Panc1 (cell line): ENCODE results near the gene SORBS1. TPM values are rescaled to one million over a fixed set of nuclear protein-coding genes. Genes with fewer than 3 reads are reported as not detected.

ENCODE experiments used
- ATAC-seq: fragments of 200-7000 bp; cut with Tn5 transposase; 2 replicates; pipeline ENCODE4 v1.9.1; 2020; ENCODE audit warnings: mild to moderate bottlenecking, moderate library complexity
- BruUV-seq: library from RNA; stranded (reverse); fragments of 400-500 nt; replicated peaks from 2 replicates; lab custom pipeline; 2021; lab: Mats Ljungman, UMichigan
- CTCF ChIA-PET: fragments of 300-600 bp; sonication (Branson Sonifier 250); formaldehyde crosslinking; loops from one replicate; lab custom pipeline; 2022; ENCODE audit warnings: antibody characterized with exemption; lab: Charles Lee
- POLR2A ChIA-PET: fragments of 300-600 bp; sonication (Branson Sonifier 250); formaldehyde crosslinking; loops from one replicate; lab custom pipeline; 2022; ENCODE audit warnings: antibody characterized with exemption; lab: Charles Lee
- DNase-seq: peaks from one replicate; pipeline ENCODE4 v3.0.0-alpha.2; 2010; ENCODE audit warnings: low read depth, low spot score
- H3K27ac ChIP-seq: 2 replicates; pipeline ENCODE4 v1.5.1; 2011; ENCODE audit warnings: mild to moderate bottlenecking, low read length, inconsistent platforms
- H3K27me3 ChIP-seq: fragments of 200-500 bp; sonication (Bioruptor generic); 2 replicates; pipeline ENCODE4 v1.6.0; 2014; ENCODE audit warnings: low read length, inconsistent platforms; ENCODE audit not compliant: control insufficient read depth, insufficient read depth
- H3K36me3 ChIP-seq: fragments of 200-500 bp; sonication (Bioruptor generic); 2 replicates; pipeline ENCODE4 v1.5.1; 2014; ENCODE audit warnings: inconsistent platforms, mild to moderate bottlenecking, low read length, moderate library complexity; ENCODE audit not compliant: control insufficient read depth, insufficient read depth
- H3K4me1 ChIP-seq: 2 replicates; pipeline ENCODE4 v1.5.1; 2011; ENCODE audit warnings: inconsistent platforms, mild to moderate bottlenecking, low read length, moderate library complexity; ENCODE audit not compliant: control insufficient read depth, insufficient read depth
- H3K4me3 ChIP-seq, 2 experiments: 2 replicates each; pipeline ENCODE4 v1.5.1; 2011 to 2012; ENCODE audit warnings: low read depth in 2 of 2, low read length in 2 of 2, mild to moderate bottlenecking in 2 of 2, inconsistent platforms in 1 of 2, moderate library complexity in 1 of 2
- H3K9me3 ChIP-seq: fragments of 200-500 bp; sonication (Bioruptor generic); 2 replicates; pipeline ENCODE4 v1.5.1; 2014; ENCODE audit warnings: low read depth, mild to moderate bottlenecking, inconsistent platforms, low read length, moderate library complexity; ENCODE audit not compliant: control insufficient read depth, insufficient read depth
- CTCF ChIP-seq: fragments of 450-650 bp; IDR thresholded peaks from 2 replicates; pipeline ENCODE4 v1.5.1; 2017; ENCODE audit warnings: mild to moderate bottlenecking
- POLR2AphosphoS5 ChIP-seq: IDR thresholded peaks from 2 replicates; pipeline ENCODE4 v1.6.1; 2012; ENCODE audit warnings: mild to moderate bottlenecking, low read depth, low read length, moderate library complexity
- REST ChIP-seq, 2 experiments: IDR thresholded peaks; 2 replicates each; pipeline ENCODE4 v1.6.1; 2011 to 2012; ENCODE audit warnings: low read depth in 2 of 2, control low read depth in 1 of 2, low read length in 1 of 2, mild to moderate bottlenecking in 1 of 2, moderate library complexity in 1 of 2; ENCODE audit not compliant: insufficient read depth in 1 of 2
- SIN3A ChIP-seq: IDR thresholded peaks from 2 replicates; pipeline ENCODE4 v1.6.1; 2012; ENCODE audit warnings: low read depth, mild to moderate bottlenecking, low read length, moderate library complexity, borderline replicate concordance; ENCODE audit not compliant: insufficient read depth
- TCF7L2 ChIP-seq: IDR thresholded peaks from 2 replicates; pipeline ENCODE4 v1.6.1; 2011; ENCODE audit warnings: mild to moderate bottlenecking, low read depth, low read length, inconsistent platforms
- in situ Hi-C: cut with HindIII; loops from 2 replicates; pipeline ENCODE4 v1.10.0; 2016; ENCODE audit warnings: low sequenced_read_pairs, low pct_unique_long_range_greater_than_20kb
- intact Hi-C: fragments of 100-400 bp; cut with micrococcal nuclease; formaldehyde crosslinking; loops from one replicate; pipeline ENCODE4 v1.10.0; 2022; ENCODE audit not compliant: unreplicated experiment
- total RNA-seq: library from RNA; stranded (reverse); gene quantifications from one replicate; pipeline ENCODE4 v1.2.1, GENCODE V29; 2021; ENCODE audit not compliant: unreplicated experiment

Gene SORBS1
- total RNA-seq, 1 experiment from 2014 or later = 29.4 TPM

- intact Hi-C loops (no loop called here), in situ Hi-C loops (no loop called here)
- Histone ChIP-seq H3K27me3 (no peaks in the 10 kb centered on the region), H3K9me3 (no peaks in the 10 kb centered on the region), H3K4me3 (no peak overlapping the region), H3K36me3 (no peaks in the 10 kb centered on the region), H3K4me1 (peaks cover 39% of the 10 kb centered on the region), H3K27ac (no peak overlapping the region)
- no peak for DNase-seq
- no peak for ATAC-seq
- POLR2A ChIA-PET = no interaction called here
- CTCF ChIA-PET = no interaction called here
- no peak for TF ChIP-seq POLR2AphosphoS5
- BruUV-seq = no TSS peak
Measured at GRCh38 chr10:95454356-95454755, 106.8 kb downstream of the SORBS1 start.

- in situ Hi-C loops = no loop called here
- ATAC-seq (peak; percentile 67; the same call in 1 of the 2 replicates), DNase-seq (no peak)
- H3K36me3 ChIP-seq = no peaks in the 10 kb centered on the region
- H3K4me1 ChIP-seq = peaks cover 34% of the 10 kb centered on the region
- no peaks in the 10 kb centered on the region for H3K9me3 ChIP-seq
- intact Hi-C loops = no loop called here
- peak overlapping the region; percentile 56 for H3K27ac ChIP-seq
- no TSS peak for BruUV-seq
- CTCF ChIA-PET = interaction anchor here (0.6 kb wide), 1 partner anchor 56 kb away, joined by 3 read pairs; no protein-coding TSS in a partner anchor
- H3K4me3 ChIP-seq = no peak overlapping the region
- H3K27me3 ChIP-seq = no peaks in the 10 kb centered on the region
- POLR2A ChIA-PET = no interaction called here
- TF ChIP-seq POLR2AphosphoS5 (no peak), SIN3A (no peak)
Measured at GRCh38 chr10:95451568-95452524, 109.3 kb downstream of the SORBS1 start.

- intact Hi-C loops (no loop called here), in situ Hi-C loops (no loop called here)
- Histone ChIP-seq H3K27me3 (no peaks in the 10 kb centered on the region), H3K36me3 (no peaks in the 10 kb centered on the region), H3K4me3 (no peak overlapping the region), H3K27ac (peak overlapping the region; percentile 56), H3K4me1 (peaks cover 41% of the 10 kb centered on the region), H3K9me3 (no peaks in the 10 kb centered on the region)
- DNase-seq (no peak), ATAC-seq (no peak)
- TF ChIP-seq REST (IDR thresholded peaks at IDR 0.05; ENCODE audit: insufficient read depth in 1 of 2, low read depth in 2 of 2, low read length in 1 of 2) = no peak
- TF ChIP-seq POLR2AphosphoS5 = no peak
- TF ChIP-seq CTCF = no peak
- no peak for TF ChIP-seq TCF7L2
- TF ChIP-seq SIN3A = no peak
- no TSS peak for BruUV-seq
- CTCF ChIA-PET = no interaction called here
- POLR2A ChIA-PET = no interaction called here
Measured at GRCh38 chr10:95451150-95451549, 110.0 kb downstream of the SORBS1 start.
